K562 (cell line): ENCODE results near the gene PEX3. TPM values are rescaled to one million over a fixed set of nuclear protein-coding genes. Genes with fewer than 3 reads are reported as not detected.

Experiments
- BDP1 ChIP-seq: IDR thresholded peaks from 3 replicates; pipeline ENCODE4 v1.6.1; 2011; ENCODE audit not compliant: insufficient read length, insufficient read depth
- BRCA1 ChIP-seq, 2 experiments: fragments of 450-650 bp in 1 of 2; sonication (generic) in 1 of 2; formaldehyde crosslinking in 1 of 2; IDR thresholded peaks; 2 replicates each; pipeline versions ENCODE4 v1.5.0 to v1.6.1; 2017 to 2020; ENCODE audit warnings: mild to moderate bottlenecking in 1 of 2, missing genetic modification reagents in 1 of 2
- CBX1 ChIP-seq: sonication (generic); IDR thresholded peaks from 2 replicates; pipeline ENCODE4 v1.6.1; 2016; ENCODE audit warnings: antibody characterized with exemption, low read depth, mild to moderate bottlenecking
- CCNT2 ChIP-seq: IDR thresholded peaks from 2 replicates; pipeline ENCODE4 v1.6.1; 2011; ENCODE audit warnings: borderline replicate concordance, low read depth, mild to moderate bottlenecking, moderate library complexity, mixed read lengths, low read length; ENCODE audit not compliant: insufficient read length; ENCODE audit errors: extremely low read depth
- DDX20 ChIP-seq: fragments of 450-650 bp; IDR thresholded peaks from 2 replicates; pipeline ENCODE4 v1.6.1; 2016; ENCODE audit warnings: missing genetic modification characterization, low read depth, mild to moderate bottlenecking, missing compliant biosample characterization, moderate library complexity
- FOXA1 ChIP-seq: fragments of 450-650 bp; IDR thresholded peaks from 2 replicates; pipeline ENCODE4 v1.6.1; 2016; ENCODE audit warnings: mild to moderate bottlenecking, borderline replicate concordance
- HCFC1 ChIP-seq: IDR thresholded peaks from 2 replicates; pipeline ENCODE4 v1.6.1; 2012; ENCODE audit warnings: low read depth, low read length, improper control_type of control experiment
- HDAC3 ChIP-seq: fragments of 450-650 bp; IDR thresholded peaks from 2 replicates; pipeline ENCODE4 v1.6.1; 2018; ENCODE audit warnings: borderline replicate concordance, mild to moderate bottlenecking, moderate library complexity; ENCODE audit not compliant: partially characterized antibody
- JUND ChIP-seq, 2 experiments: IDR thresholded peaks; 2 replicates in 1 of 2; 3 replicates in 1 of 2; pipeline ENCODE4 v1.6.1; 2011; ENCODE audit warnings: borderline replicate concordance in 2 of 2, low read depth in 2 of 2, low read length in 2 of 2, improper control_type of control experiment in 1 of 2, missing biosample characterization in 1 of 2, missing genetic modification characterization in 1 of 2, missing genetic modification reagents in 1 of 2
- NFXL1 ChIP-seq: fragments of 450-650 bp; formaldehyde crosslinking; IDR thresholded peaks from 2 replicates; pipeline ENCODE4 v1.4.0; 2021; ENCODE audit warnings: mild to moderate bottlenecking
- PRPF4 ChIP-seq: fragments of 200-400 bp; formaldehyde crosslinking; IDR thresholded peaks from one replicate; pipeline ENCODE4 v1.6.1; 2017; ENCODE audit warnings: low read length, low read depth, mild to moderate bottlenecking; ENCODE audit not compliant: insufficient read depth, poor library complexity, severe bottlenecking
- SMAD4 ChIP-seq: fragments of 250-450 bp; sonication (Bioruptor Pico); conservative IDR thresholded peaks from 2 replicates; pipeline ENCODE4 v1.8.0; 2021; ENCODE audit warnings: inconsistent platforms, mild to moderate bottlenecking, moderate library complexity
- SMARCC2 ChIP-seq: fragments of 450-650 bp; IDR thresholded peaks from 2 replicates; pipeline ENCODE4 v1.6.1; 2017; ENCODE audit warnings: antibody characterized with exemption, moderate library complexity, mild to moderate bottlenecking, low read depth
- SRSF9 ChIP-seq: fragments of 200-400 bp; formaldehyde crosslinking; IDR thresholded peaks from 2 replicates; pipeline ENCODE4 v1.6.1; 2017; ENCODE audit warnings: low read depth, low read length, borderline replicate concordance
- TRIM28 ChIP-seq: fragments of 450-650 bp; IDR thresholded peaks from 2 replicates; pipeline ENCODE4 v1.6.1; 2017
- XRCC5 ChIP-seq: fragments of 200-400 bp; formaldehyde crosslinking; IDR thresholded peaks from 2 replicates; pipeline ENCODE4 v1.6.1; 2017; ENCODE audit warnings: low read depth, mild to moderate bottlenecking, low read length
- ZNF311 ChIP-seq: fragments of 250-450 bp; sonication (Bioruptor Pico); IDR thresholded peaks from 2 replicates; pipeline ENCODE4 v1.4.0; 2020; ENCODE audit warnings: mild to moderate bottlenecking, moderate library complexity
- ZNF57 ChIP-seq: fragments of 450-650 bp; formaldehyde crosslinking; IDR thresholded peaks from 2 replicates; pipeline ENCODE4 v1.4.0; 2020; ENCODE audit warnings: mild to moderate bottlenecking, moderate library complexity
- polyA plus RNA-seq, 8 experiments: library from polyadenylated mRNA; depleted of rRNA in 4 of 8; stranded (reverse) in 5 of 8; unstranded in 3 of 8; fragments of >200 nt; fragmentation: Nextera tagmentation in 2 of 8; fragmentation: Illumina TruSeq in 1 of 8; extraction: Ambion mirVana in 2 of 8; extraction: Trizol in 1 of 8; gene quantifications; 2 replicates each; pipeline versions ENCODE4 v1.2.1 to v1.2.3, GENCODE V29; 2011 to 2014; ENCODE audit warnings: inconsistent platforms in 1 of 8, missing spikeins in 1 of 8
- total RNA-seq, 7 experiments: library from RNA; depleted of rRNA in 6 of 7; stranded (reverse); fragments of >200 nt in 6 of 7; fragmentation: Illumina TruSeq in 2 of 7; extraction: Trizol in 2 of 7; gene quantifications; 2 replicates each; pipeline versions ENCODE4 v1.2.1 to v1.2.3, GENCODE V29; 2011 to 2021; ENCODE audit warnings: low replicate concordance in 1 of 7
- TF ChIP-seq, protein P1 (sequence below): fragments of 250-450 bp; sonication (Bioruptor Pico); IDR thresholded peaks from 2 replicates; pipeline ENCODE4 v1.9.0; 2021; ENCODE audit warnings: mild to moderate bottlenecking
- TF ChIP-seq, protein P2 (sequence below): fragments of 250-450 bp; sonication (Bioruptor Pico); IDR thresholded peaks from 2 replicates; pipeline ENCODE4 v1.5.1; 2021; ENCODE audit warnings: mild to moderate bottlenecking
- TF ChIP-seq, protein P3 (sequence below): fragments of 250-450 bp; sonication (Bioruptor Pico); IDR thresholded peaks from 2 replicates; pipeline ENCODE4 v1.9.0; 2021; ENCODE audit warnings: mild to moderate bottlenecking, inconsistent platforms

PEX3 gene
- total and polyA plus RNA-seq, 9 of the 15 experiments (the other 6 are each of a cell fraction or from before 2014, with no cell fraction given), result 17.3 to 69.6 (median 32.7) TPM

DNA sequence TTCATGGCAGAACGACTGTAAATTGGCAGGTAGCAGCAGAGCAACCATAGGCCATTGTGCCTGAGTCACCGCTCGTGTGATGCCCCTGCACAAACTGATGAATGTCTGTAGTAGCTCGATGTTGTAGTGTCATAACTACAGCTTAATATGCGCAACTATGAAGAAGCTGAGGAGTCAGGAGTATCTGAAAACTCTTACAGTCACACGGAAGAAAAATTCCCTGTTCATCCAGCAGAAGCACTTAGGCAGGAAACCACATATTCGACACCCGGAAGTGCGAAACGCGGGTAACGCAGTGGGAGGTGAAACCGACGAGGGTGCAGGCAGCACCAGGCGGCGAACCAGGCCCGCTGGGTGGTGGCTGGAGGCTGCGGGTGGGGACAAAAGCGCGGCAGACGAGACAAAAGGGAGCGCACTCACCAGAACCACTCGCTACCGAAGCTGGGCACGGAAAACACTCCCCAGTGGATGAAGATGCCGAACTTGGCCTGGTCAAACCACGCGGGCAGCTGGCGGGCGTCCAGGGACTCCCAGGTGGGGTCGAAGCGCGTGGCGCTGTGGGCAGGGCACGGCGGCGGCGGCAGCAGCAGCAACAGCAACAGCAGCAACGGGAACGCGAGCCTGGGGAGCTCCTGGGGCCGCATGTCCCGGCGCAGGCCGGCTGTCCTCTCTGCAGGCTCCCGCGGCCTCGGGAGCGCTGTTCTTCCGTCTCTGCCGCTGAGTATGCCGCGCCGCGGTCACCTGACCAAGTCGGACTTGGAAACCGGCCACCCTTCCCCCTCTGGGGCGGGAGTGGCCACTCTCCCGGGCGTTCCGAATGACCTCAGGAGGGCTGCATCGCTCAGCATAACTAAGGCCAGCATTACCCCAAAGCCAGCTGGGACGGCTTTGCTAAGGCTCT lies 60.6 kb downstream of the PEX3 start, which contains the start of gene FUCA2 (continued):
- TF ChIP-seq CBX1 (peak; percentile 89), DDX20 (tag) (no peak), SMARCC2 (no peak), JUND (IDR thresholded peaks at IDR 0.05; ENCODE audit: borderline replicate concordance, low read depth, low read length) (peak; percentile 75; the same call in 1 of the 2 replicates), JUND (tag; IDR thresholded peaks at IDR 0.05; ENCODE audit: borderline replicate concordance, low read depth, low read length) (no peak; the same call in 2 of the 3 replicates), XRCC5 (peak; percentile 21), TRIM28 (no peak), FOXA1 (no peak), ZNF57 (CRISPR knock-in tag) (0 out of 2 replicates have a peak, but pooled peaks have one; percentile 70), HCFC1 (peak; percentile 37), CCNT2 (peak; percentile 84), SMAD4 (peak; percentile 80), SRSF9 (no peak), HDAC3 (no peak), PRPF4 (peak; percentile 63), BRCA1 (IDR thresholded peaks at IDR 0.05) (no peak), BRCA1 (CRISPR knock-in tag; IDR thresholded peaks at IDR 0.05) (no peak), ZNF311 (CRISPR knock-in tag) (0 out of 2 replicates have a peak, but pooled peaks have one; percentile 26), NFXL1 (CRISPR knock-in tag) (no peak), BDP1 (no peak)
- TF ChIP-seq, protein P1, sequence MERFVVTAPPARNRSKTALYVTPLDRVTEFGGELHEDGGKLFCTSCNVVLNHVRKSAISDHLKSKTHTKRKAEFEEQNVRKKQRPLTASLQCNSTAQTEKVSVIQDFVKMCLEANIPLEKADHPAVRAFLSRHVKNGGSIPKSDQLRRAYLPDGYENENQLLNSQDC, result no peak; the same call in 1 of the 2 replicates
- TF ChIP-seq, protein P2, sequence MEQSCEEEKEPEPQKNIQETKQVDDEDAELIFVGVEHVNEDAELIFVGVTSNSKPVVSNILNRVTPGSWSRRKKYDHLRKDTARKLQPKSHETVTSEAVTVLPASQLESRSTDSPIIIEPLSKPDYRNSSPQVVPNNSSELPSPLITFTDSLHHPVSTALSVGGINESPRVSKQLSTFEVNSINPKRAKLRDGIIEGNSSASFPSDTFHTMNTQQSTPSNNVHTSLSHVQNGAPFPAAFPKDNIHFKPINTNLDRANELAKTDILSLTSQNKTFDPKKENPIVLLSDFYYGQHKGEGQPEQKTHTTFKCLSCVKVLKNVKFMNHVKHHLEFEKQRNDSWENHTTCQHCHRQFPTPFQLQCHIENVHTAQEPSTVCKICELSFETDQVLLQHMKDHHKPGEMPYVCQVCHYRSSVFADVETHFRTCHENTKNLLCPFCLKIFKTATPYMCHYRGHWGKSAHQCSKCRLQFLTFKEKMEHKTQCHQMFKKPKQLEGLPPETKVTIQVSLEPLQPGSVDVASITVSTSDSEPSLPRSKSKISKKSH (CRISPR knock-in tag), result no peak
- TF ChIP-seq, protein P3, sequence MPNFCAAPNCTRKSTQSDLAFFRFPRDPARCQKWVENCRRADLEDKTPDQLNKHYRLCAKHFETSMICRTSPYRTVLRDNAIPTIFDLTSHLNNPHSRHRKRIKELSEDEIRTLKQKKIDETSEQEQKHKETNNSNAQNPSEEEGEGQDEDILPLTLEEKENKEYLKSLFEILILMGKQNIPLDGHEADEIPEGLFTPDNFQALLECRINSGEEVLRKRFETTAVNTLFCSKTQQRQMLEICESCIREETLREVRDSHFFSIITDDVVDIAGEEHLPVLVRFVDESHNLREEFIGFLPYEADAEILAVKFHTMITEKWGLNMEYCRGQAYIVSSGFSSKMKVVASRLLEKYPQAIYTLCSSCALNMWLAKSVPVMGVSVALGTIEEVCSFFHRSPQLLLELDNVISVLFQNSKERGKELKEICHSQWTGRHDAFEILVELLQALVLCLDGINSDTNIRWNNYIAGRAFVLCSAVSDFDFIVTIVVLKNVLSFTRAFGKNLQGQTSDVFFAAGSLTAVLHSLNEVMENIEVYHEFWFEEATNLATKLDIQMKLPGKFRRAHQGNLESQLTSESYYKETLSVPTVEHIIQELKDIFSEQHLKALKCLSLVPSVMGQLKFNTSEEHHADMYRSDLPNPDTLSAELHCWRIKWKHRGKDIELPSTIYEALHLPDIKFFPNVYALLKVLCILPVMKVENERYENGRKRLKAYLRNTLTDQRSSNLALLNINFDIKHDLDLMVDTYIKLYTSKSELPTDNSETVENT (CRISPR knock-in tag), result peak; percentile 71; the same call in 1 of the 2 replicates
